HG02571 (cell line): ENCODE data around the gene TCP10L.

Experiments used
- ATAC-seq: cut with Tn5 transposase; IDR thresholded peaks from one replicate; pipeline ENCODE4 v1.9.1; 2021; ENCODE audit warnings: mild to moderate bottlenecking, moderate library complexity; ENCODE audit not compliant: unreplicated experiment

The TCP10L gene

DNA sequence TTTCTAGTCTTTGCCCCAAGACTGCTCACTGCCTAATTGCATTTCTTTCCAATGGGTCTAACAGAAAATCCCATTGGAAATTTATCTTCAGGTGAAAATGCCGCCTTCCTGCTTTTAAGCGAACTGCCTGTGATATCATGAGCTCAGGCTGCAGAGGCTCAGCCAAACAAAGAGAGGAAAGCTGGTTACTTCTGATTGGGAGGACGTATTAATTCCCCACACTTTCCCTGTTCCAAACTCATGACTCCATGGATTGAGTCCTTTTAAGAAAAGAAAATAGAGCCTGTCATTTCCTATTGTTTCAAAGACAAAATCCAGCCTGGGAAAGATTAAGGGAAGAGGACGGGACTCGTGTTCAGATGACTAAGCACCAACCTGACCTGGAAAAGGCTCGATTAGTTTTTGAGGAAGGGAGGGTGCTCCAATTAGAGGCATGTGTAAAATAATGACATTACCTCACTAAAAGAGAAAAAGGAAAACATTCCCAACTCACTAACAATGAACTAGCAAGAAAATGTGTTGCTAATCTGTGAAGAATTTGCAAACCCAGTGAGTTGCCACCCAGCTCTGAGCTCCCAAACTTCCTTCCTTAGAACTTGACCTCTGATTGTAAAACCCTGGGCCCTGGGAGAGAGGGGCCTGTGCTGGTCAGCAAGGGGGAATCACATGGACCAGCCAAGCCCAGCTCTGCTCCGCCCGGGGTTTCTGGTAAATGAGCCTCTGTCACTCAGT is 61.2 kb downstream of the TCP10L start:
- ATAC-seq: no peak
